LNCAP (cell line): ENCODE measurements around the gene GID8.

ENCODE experiments used
- TF ChIP-seq, protein P1 (sequence below): fragments of 450-650 bp; IDR thresholded peaks from 2 replicates; pipeline ENCODE4 v1.5.1; 2017; ENCODE audit warnings: mild to moderate bottlenecking

The GID8 gene

GRCh38 chr20:62892348-62893304, 45.3 kb upstream of the GID8 start:
- TF ChIP-seq, protein P1, sequence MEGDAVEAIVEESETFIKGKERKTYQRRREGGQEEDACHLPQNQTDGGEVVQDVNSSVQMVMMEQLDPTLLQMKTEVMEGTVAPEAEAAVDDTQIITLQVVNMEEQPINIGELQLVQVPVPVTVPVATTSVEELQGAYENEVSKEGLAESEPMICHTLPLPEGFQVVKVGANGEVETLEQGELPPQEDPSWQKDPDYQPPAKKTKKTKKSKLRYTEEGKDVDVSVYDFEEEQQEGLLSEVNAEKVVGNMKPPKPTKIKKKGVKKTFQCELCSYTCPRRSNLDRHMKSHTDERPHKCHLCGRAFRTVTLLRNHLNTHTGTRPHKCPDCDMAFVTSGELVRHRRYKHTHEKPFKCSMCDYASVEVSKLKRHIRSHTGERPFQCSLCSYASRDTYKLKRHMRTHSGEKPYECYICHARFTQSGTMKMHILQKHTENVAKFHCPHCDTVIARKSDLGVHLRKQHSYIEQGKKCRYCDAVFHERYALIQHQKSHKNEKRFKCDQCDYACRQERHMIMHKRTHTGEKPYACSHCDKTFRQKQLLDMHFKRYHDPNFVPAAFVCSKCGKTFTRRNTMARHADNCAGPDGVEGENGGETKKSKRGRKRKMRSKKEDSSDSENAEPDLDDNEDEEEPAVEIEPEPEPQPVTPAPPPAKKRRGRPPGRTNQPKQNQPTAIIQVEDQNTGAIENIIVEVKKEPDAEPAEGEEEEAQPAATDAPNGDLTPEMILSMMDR: no peak

GRCh38 chr20:62893700-62894099, 44.2 kb upstream of the GID8 start:
- TF ChIP-seq, protein P1: no peak

- TF ChIP-seq, protein P1: no peak
Measured at GRCh38 chr20:62894261-62894660, 43.7 kb upstream of the GID8 start.

GRCh38 chr20:62895539-62895938, 42.4 kb upstream of the GID8 start:
- TF ChIP-seq, protein P1: no peak

DNA sequence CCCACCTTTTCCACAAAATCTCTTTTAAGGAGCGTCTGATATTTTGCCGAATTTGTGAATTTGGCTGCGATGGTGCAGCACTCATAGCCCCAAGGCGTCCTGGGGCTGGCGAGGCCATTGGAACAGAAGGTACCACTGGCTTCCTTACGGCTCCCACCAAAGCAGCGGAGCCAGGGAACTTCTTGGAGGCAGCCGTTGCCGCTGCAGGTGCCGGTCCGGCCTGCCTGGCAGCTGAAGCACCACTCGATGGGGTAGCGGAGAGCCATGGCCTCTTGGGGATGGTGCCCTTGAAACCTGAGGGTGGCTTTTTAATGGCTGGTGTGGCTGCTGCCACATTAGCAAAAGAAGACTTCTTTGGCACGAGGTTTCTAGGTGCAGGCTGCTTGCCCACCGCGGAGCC, 41.4 kb upstream of the GID8 start:
- TF ChIP-seq, protein P1: no peak

DNA sequence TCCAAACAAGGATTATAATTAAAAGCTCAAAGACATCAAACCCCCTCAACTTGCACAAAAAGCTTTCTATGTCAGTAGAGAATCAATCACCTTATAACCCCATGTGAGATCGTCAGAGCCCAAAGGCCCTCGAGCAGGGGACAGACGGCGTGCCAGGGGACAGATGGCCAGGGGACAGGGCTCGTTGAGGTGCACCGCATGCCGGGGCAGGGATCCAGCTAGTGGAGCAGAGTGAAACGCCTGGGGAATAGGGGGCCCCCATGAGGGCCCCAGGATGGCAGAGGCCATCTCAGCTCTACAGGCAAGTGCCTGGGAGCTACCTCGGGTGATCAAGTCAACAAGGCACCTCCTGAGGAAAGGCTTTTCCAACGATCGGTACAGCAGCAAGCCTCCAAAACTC, 40.3 kb upstream of the GID8 start:
- TF ChIP-seq, protein P1: no peak

DNA sequence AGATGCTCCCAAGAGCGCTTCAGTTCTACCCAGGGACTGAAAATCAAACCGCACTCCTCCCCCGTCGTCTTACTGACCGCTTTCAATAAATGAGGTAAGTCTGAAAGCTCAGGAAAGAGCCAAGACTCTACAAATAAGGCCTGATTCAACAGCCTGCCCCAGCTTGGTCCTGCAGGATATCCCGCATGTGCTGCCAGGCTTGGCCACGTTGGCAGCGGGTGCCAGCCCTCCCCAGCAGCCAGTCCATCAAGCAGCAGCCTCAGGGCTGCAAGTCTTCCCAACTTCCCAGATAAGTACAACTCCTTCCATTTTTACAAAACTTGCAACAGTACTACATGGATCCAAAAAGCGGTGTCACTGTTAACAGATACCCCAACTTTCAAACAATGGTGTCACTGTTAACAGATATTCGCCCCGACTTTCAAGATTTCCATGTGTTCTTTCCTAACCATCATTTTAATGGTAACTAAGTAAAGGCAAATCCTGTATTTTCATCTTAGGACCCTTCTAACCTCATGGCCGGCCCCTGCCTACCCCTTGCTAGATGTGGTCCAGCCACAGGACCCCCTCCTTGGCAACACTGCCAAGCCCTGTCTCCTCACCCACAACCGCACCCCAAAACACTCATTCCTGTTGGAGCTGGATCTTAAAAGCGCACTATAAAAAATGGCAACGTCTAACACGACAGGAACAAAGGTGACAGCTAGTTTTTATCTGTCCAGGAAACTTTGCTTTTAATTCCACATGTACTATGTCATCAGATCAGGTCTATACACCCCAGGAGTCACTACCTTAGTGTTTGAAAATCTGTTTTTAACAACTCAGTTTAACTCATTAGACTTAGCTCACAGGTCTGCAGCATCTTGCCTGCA, 39.6 kb upstream of the GID8 start:
- TF ChIP-seq, protein P1: no peak
